SH-SY5Y (cell line): ENCODE data around the gene DOCK4.

Source experiments
- GATA2 ChIP-seq: IDR thresholded peaks from 2 replicates; pipeline ENCODE4 v1.6.1; 2011; ENCODE audit warnings: mild to moderate bottlenecking, low read depth, low read length
- GATA3 ChIP-seq: IDR thresholded peaks from 2 replicates; pipeline ENCODE4 v1.6.1; 2011; ENCODE audit warnings: low read depth, mild to moderate bottlenecking, low read length, moderate library complexity

GRCh38 chr7:111929264-111929663 lies 276.9 kb downstream of the DOCK4 start:
- TF ChIP-seq GATA3 (no peak), GATA2 (no peak)
